Fibroblast of peridontal ligament (primary cell): ENCODE results near the gene CHI3L2.

Source experiments
- DNase-seq: peaks from one replicate; pipeline ENCODE4 v3.0.0-alpha.2; 2010; ENCODE audit errors: extremely low read depth

CHI3L2 gene

GRCh38 chr1:111253876-111254275, 26.4 kb downstream of the CHI3L2 start:
- DNase-seq = no peak

GRCh38 chr1:111256988-111257658, 29.6 kb downstream of the CHI3L2 start:
- DNase-seq = no peak

DNA sequence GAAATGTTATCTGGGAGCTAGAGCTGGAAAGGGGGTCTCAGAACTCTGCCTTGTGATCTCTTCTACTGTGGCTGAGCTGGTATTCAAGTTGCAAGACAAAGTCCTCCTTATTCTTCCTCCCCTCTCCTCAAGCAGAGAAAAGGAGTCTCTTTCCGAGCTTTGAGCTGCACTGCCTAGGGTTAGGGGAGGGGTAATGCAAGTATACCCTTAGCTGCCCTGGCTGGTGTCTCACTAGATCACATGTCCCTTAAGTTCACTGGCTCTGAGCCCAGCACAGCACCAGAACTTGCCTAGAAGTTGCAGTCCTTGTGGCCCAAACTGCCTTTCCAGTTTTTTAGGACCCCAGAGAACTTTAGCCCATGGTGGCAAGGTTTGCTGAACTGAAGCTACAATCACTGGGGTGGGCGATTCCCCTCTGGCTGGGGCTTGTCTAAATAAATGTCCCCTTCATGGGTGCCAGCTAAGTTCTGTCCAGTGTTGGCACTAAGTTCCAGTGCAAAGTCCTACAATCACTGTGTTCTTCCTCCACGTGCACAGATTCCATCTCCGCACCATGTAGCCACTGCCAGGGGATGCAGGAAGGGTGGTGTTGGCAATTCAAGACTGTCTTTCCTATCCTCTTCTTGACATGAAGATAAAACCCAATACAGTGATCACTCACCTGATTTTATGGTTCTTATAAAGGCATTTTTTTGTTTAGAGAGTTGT, 40.4 kb downstream of the CHI3L2 start:
- DNase-seq = no peak

- DNase-seq = no peak
These were observed 42.4 kb downstream of the CHI3L2 start for GRCh38 chr1:111269825-111270406.

GRCh38 chr1:111270771-111271463, 43.4 kb downstream of the CHI3L2 start:
- DNase-seq = no peak

DNA sequence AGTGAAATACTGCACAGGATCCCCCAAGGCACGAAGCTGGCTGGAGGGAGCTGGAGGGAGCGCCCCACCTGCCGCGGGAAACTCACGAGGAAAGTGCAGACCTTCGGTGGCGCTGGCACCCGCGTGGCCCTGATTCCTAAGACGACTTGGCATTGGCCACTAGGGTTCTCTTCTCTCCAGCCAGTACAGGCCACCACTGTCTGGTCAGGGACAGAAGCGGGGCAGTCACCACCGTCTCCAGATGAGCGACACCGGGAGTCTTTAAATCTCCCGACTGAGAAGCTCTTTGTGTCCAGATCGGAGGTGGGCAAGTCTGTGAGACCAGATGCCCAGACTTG, 43.9 kb downstream of the CHI3L2 start:
- no peak for DNase-seq

- DNase-seq = no peak
These were observed 44.6 kb downstream of the CHI3L2 start for GRCh38 chr1:111272081-111272480.

DNA sequence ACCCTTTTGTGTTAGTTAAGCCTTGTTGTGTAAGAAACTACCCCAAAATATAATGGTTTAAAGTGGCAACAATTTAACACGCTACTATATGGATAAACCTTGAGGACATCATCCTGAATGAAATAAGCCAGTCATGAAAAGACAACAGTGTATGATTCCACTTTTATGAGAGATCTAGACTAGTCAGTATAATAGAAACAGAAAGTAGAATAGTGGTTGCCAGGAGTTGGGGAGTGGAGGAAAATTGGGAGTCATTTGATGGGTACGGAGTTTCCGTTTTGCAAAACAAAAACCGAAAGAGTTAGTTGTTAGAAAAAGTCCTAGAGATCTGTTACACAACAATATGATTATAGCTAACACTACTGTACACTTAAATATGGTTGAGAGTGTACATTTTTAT, 47.1 kb downstream of the CHI3L2 start:
- peak; percentile 69 for DNase-seq

- peak; percentile 97 for DNase-seq
These were observed 47.6 kb downstream of the CHI3L2 start for GRCh38 chr1:111275079-111275478.

DNA sequence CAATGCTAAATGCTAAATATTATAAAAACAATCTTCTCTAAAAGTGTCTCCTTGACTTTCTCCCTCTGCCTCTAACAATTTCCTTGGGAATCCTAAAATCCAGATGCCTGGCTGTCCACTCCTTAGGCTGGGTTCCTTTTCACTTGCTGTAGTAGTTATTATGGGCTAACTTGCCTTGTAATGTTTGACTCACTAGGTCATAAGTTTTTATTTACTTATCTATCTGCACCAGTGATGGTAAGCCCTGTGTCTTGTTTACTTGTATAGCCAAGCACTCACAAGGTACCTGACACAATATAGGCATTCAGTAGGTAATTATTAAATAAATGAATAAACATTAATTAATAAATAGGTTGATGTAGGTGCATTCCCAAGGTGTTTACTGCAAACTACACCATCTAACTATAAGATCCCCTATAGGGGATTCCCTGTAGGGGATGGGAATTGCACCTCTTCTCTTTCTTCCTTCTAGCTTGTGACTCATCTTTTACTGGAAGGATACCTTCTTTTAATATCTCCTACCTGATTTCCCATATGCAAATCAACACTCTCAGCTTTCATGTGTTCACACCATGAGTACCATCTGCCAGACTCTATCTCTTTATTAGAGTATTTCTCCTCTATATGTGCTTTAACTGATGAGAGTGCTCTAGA, 48.4 kb downstream of the CHI3L2 start:
- no peak for DNase-seq

DNA sequence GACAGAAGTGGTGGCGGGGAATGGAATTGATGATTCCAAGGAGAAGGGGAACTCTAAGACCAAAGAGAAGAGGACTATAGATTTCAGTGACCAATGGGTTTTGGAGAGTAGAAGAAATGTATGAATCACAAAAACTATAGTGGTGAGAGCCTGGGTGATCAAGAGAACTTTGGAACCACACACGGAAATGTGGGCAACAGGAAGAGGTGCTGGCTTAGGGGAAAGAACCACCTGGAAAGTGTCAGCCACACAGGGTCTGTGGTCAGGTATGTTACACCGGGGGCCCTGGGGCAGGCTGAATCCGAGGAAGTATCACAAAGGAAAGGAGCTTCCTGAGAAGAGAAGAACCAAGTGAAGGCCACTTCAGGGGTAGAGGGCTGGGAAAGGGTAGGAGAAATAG, 51.6 kb downstream of the CHI3L2 start:
- DNase-seq = no peak

- DNase-seq = no peak
These were observed 52.8 kb downstream of the CHI3L2 start for GRCh38 chr1:111280267-111280666.

DNA sequence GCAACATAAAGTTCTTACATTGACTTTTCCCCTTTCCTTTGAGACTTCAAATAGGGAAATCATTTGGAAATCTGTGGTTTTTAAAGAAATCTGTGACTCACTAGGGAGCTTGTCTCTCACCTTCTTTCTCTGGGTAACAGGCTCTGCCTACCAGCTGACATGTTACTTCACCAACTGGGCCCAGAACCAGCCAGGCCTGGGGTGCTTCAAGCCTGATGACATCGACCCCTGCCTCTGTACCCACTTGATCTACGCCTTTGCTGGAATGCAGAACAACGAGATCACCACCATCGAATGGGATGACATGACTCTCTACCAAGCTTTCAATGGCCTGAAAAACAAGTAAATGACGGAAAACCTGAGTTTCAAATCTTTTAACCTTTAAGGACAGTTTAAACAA, 53.9 kb downstream of the CHI3L2 start:
- peak; percentile 9 for DNase-seq

DNA sequence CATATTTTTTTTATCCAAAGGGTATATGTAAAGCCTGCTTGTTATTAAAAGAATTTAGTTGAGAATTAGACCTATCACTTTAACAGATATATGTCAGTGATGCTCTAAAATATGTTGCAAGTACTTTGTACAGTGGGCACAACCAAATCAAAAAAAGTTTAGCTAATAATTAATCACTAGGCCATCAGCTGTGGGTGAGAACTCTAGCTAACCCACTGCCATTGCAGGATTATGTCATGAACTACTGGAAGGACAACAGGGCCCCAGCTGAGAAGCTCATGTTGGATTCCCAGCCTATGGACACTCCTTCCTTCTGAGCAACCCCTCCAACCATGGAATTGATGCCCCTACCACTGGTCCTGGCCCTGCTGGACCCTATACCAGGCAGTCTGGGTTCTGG, 56.3 kb downstream of the CHI3L2 start:
- no peak for DNase-seq

DNA sequence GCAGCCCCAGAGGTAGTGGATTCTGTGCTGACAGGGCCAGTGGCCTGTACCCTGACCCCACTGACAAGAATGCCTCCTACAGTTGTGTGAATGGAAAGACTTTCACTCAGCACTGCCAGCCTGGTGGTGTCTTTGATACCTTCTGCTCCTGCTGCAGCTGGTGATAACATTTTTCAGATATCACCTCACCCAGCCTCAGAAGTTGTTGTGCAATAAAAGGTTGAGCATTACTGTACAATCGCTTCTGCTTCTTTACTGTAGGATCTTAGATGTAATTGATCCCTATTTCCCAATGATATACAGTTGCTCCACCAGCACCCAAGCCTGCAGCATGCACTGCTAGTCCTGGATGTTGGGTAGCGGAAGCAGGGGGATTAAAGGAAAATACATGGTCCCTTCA, 58.4 kb downstream of the CHI3L2 start:
- DNase-seq = no peak

DNA sequence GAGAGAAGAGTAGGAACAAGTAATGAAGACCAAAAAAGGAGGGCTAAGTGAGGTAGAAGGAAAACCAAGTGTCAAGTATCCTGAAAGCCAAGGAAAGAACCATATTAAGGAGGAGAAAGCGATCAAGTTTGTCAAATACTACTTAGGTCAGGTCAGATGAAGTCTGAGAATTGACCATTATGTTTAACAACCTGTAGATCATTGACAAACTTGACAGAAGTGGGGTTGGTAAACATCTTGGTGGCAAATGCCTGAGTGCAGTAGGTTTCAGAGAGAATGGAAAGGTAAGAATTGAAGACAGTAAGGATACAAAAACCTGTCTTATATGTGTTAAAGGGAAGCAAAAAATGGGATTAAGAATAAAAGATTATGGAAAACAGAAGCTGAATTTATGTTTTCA, 59.4 kb downstream of the CHI3L2 start:
- DNase-seq = no peak

DNA sequence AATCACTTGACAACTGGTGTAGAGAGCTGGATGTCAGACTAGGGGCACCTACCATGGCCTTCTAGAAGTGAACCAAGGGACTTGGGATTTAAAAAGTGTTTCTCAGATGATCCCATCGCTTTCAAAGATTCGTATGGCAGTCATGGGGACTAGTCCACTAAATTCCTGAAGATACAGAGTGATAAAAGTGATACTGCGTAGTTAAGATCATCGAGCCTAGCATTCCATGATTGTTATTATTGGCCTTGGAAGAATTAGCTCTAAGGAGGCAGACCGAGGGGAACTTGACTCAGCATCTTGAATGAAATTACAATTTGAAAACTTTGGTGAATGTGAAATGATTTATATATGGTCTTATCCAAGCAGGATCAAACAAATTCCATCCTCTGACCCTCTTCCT, 61.9 kb downstream of the CHI3L2 start:
- no peak for DNase-seq

DNA sequence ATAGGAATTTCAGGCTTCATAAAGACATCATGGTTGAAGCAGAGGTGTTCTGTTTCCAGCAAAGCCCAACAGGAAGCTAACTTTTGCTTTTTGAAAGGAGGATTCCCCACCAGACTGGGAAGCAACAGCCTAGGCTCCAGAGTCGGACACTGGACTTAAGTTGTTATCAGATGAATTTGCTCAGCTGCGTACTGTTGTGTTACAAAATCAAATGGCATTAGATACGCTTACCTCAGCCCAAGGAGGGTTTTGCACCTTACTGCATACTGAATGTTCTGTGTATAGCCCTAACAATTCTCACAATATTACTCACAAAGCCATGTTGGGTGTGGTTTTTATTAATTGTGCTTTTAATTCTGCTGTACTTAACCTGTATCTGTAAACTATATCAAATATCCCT, 62.6 kb downstream of the CHI3L2 start:
- no peak for DNase-seq

- DNase-seq = no peak
These were observed 63.1 kb downstream of the CHI3L2 start, which contains the start of gene CHIA for GRCh38 chr1:111290630-111291029. Gene CHIA (plus strand): TSS chr1:111290851. CDS start chr1:111310468, 19,617 bp downstream.
